Loucy (cell line): ENCODE results near the gene RPL26.

Experiments
- H2AFZ ChIP-seq: fragments of 200-600 bp; sonication (generic); 2 replicates; pipeline ENCODE4 v1.6.0; 2016; ENCODE audit warnings: antibody characterized with exemption, mild to moderate bottlenecking, low read length, moderate library complexity
- H3F3A ChIP-seq: fragments of 200-600 bp; 2 replicates; pipeline ENCODE4 v1.6.0; 2016; ENCODE audit warnings: antibody characterized with exemption, low read depth, mild to moderate bottlenecking
- H3K27me3 ChIP-seq: fragments of 200-600 bp; sonication (generic); 2 replicates; pipeline ENCODE4 v1.6.1; 2014; ENCODE audit warnings: low read length, mild to moderate bottlenecking; ENCODE audit not compliant: insufficient read depth, poor library complexity, severe bottlenecking
- H3K36me3 ChIP-seq: fragments of 200-600 bp; sonication (generic); 2 replicates; pipeline ENCODE4 v1.6.1; 2016; ENCODE audit warnings: low read length; ENCODE audit not compliant: insufficient read depth
- H3K4me1 ChIP-seq: fragments of 200-600 bp; sonication (generic); 2 replicates; pipeline ENCODE4 v1.5.1; 2014; ENCODE audit warnings: low read length, mild to moderate bottlenecking; ENCODE audit not compliant: insufficient read depth, poor library complexity, severe bottlenecking
- H3K4me2 ChIP-seq: fragments of 200-600 bp; sonication (generic); 2 replicates; pipeline ENCODE4 v1.6.0; 2014; ENCODE audit warnings: antibody characterized with exemption, low read length, low read depth, mild to moderate bottlenecking; ENCODE audit not compliant: poor library complexity, severe bottlenecking
- H3K4me3 ChIP-seq: fragments of 200-600 bp; sonication (generic); 2 replicates; pipeline ENCODE4 v1.5.1; 2014; ENCODE audit warnings: low read length, mild to moderate bottlenecking, mixed read lengths; ENCODE audit not compliant: poor library complexity, severe bottlenecking
- H3K79me2 ChIP-seq: fragments of 200-600 bp; sonication (generic); 2 replicates; pipeline ENCODE4 v1.6.1; 2014; ENCODE audit warnings: low read length; ENCODE audit not compliant: insufficient read depth
- H3K9ac ChIP-seq: fragments of 200-600 bp; sonication (generic); 2 replicates; pipeline ENCODE4 v1.6.0; 2014; ENCODE audit warnings: mild to moderate bottlenecking, low read depth, low read length, moderate library complexity; ENCODE audit not compliant: poor library complexity, severe bottlenecking
- H3K9me2 ChIP-seq: fragments of 200-600 bp; sonication (generic); replicated peaks from 2 replicates; pipeline ENCODE4 v1.6.1; 2016; ENCODE audit warnings: low read depth, low read length, mixed read lengths
- H3K9me3 ChIP-seq: fragments of 200-600 bp; sonication (generic); 2 replicates; pipeline ENCODE4 v1.6.1; 2014; ENCODE audit warnings: mild to moderate bottlenecking, antibody characterized with exemption, low read length, low read depth; ENCODE audit not compliant: insufficient read depth
- H4K20me1 ChIP-seq: fragments of 200-600 bp; sonication (generic); 2 replicates; pipeline ENCODE4 v1.6.0; 2014; ENCODE audit warnings: antibody characterized with exemption, low read length, mild to moderate bottlenecking; ENCODE audit not compliant: insufficient read depth, poor library complexity, severe bottlenecking
- CTCF ChIP-seq: fragments of 200-600 bp; sonication (generic); conservative IDR thresholded peaks from 2 replicates; pipeline ENCODE4 v1.5.1; 2014; ENCODE audit warnings: mild to moderate bottlenecking, antibody characterized with exemption, low read length
- EZH2phosphoT487 ChIP-seq: fragments of 200-600 bp; IDR thresholded peaks from 2 replicates; pipeline ENCODE4 v1.6.1; 2018; ENCODE audit warnings: antibody characterized with exemption, mild to moderate bottlenecking, moderate library complexity, borderline replicate concordance

The RPL26 gene

GRCh38 chr17:8406174-8406573, 23.2 kb upstream of the RPL26 start:
- no peak overlapping the region for H2AFZ ChIP-seq
- H3K36me3 ChIP-seq = no peaks in the 10 kb centered on the region
- no peaks in the 10 kb centered on the region for H3K27me3 ChIP-seq
- no peak overlapping the region for H3K4me3 ChIP-seq
- no peak overlapping the region for H3K9ac ChIP-seq
- no peaks in the 10 kb centered on the region for H4K20me1 ChIP-seq
- no peaks in the 10 kb centered on the region for H3F3A ChIP-seq
- no peak overlapping the region for H3K4me2 ChIP-seq
- no peaks in the 10 kb centered on the region for H3K79me2 ChIP-seq
- TF ChIP-seq CTCF (no peak), EZH2phosphoT487 (no peak)
- H3K4me1 ChIP-seq = no peaks in the 10 kb centered on the region
- H3K9me3 ChIP-seq = no peaks in the 10 kb centered on the region
- no peaks in the 10 kb centered on the region for H3K9me2 ChIP-seq

- Histone ChIP-seq H4K20me1 (no peaks in the 10 kb centered on the region), H2AFZ (no peak overlapping the region)
Observed at GRCh38 chr17:8405499-8406016, 22.6 kb upstream of the RPL26 start.

GRCh38 chr17:8402921-8403536, 20.0 kb upstream of the RPL26 start:
- Histone ChIP-seq H3K4me3 (no peak overlapping the region), H3K36me3 (no peaks in the 10 kb centered on the region), H3K9ac (no peak overlapping the region), H3K4me2 (no peak overlapping the region), H4K20me1 (no peaks in the 10 kb centered on the region), H3K9me2 (no peaks in the 10 kb centered on the region), H3K79me2 (no peaks in the 10 kb centered on the region), H3K9me3 (no peaks in the 10 kb centered on the region), H2AFZ (no peak overlapping the region), H3F3A (no peaks in the 10 kb centered on the region), H3K27me3 (no peaks in the 10 kb centered on the region), H3K4me1 (no peaks in the 10 kb centered on the region)
- TF ChIP-seq CTCF (no peak), EZH2phosphoT487 (no peak)

More at GRCh38 chr17:8405499-8406016, 22.6 kb upstream of the RPL26 start:
- Histone ChIP-seq H3K9me2 (no peaks in the 10 kb centered on the region), H3K27me3 (no peaks in the 10 kb centered on the region), H3K4me1 (no peaks in the 10 kb centered on the region), H3K4me3 (no peak overlapping the region), H3K79me2 (no peaks in the 10 kb centered on the region), H3K9ac (no peak overlapping the region), H3K4me2 (no peak overlapping the region), H3K9me3 (no peaks in the 10 kb centered on the region), H3K36me3 (no peaks in the 10 kb centered on the region), H3F3A (no peaks in the 10 kb centered on the region)
- TF ChIP-seq EZH2phosphoT487 (no peak), CTCF (no peak)
